ENCODE measurements around the gene MON1B. TPM values are rescaled to one million over a fixed set of nuclear protein-coding genes. Genes with fewer than 3 reads are reported as not detected.
A peak's percentile ranks its signal among the peaks of the same experiment; 100 is the strongest.
"Not testable (repeated sequence)": the region's sequence is repeated elsewhere in the genome, so short reads cannot be mapped to it uniquely, and the experiment has no call there.

The MON1B gene
- total RNA-seq, 1 donor from 2014 or later = 6.8 TPM

DNA sequence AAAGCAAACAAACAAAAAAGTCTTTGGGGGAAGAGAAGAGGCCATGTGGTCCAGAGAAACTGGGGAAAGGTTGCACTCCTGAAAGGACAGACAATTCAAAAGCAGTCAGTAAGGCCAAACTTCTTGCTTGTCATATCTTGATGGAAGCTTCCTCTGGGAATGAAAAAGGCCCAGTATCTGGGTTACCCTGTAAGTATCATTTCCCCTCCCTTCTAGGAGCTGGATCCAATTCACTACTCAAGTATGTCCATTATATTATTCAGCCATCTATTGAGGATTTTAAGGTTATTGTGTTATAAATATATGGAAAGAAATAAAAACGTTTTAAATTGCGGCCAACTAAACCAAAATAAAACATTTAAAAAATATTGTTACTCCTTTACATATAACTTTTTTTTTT, 26.0 kb upstream of the MON1B start:
- no peaks in the 10 kb centered on the region for H3K27me3 ChIP-seq (ENCODE audit: control insufficient read depth, insufficient read depth, low read length)

DNA sequence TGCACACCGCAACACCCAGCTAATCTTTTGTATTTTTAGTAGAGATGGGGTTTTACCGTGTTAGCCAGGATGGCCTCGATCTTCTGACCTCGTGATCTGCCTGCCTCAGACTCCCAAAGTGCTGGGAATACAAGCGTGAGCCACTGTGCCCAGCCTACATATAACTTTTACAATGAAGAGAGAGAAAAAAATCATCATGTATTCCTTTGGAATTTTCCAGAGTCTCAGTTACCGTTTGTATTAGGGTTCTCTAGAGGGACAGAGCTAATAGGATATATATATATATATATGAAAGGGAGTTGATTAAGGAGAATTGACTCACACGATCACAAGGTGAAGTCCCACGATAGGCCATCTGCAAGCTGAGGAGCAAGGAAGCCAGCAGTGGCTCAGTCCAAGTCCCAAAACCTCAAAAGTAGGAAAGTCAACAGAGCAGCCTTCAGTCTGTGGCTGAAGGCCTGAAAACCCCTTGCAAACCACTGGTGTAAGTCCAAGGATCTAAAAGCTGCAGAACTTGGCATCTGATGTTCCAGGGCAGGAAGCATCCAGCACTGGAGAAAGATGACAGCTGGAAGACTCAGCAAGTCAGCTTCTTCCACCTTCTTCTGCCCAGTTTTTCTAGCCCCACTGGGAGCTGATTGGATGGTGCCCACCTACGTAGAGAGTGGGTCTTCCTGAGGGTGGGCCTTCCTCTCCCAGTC, 25.3 kb upstream of the MON1B start:
- not testable (repeated sequence) for H3K27me3 ChIP-seq (ENCODE audit: control insufficient read depth, insufficient read depth, low read length); DNase-seq (ENCODE audit: low read depth); FAIRE-seq; H3K4me3 ChIP-seq (ENCODE audit: low read depth, low read length); H3K36me3 ChIP-seq (ENCODE audit: control insufficient read depth, insufficient read depth, low read length)

More for the DNA sequence above, 26.0 kb upstream of the MON1B start:
- Histone ChIP-seq H3K4me3 (ENCODE audit: low read depth, low read length) (no peak overlapping the region), H3K36me3 (ENCODE audit: control insufficient read depth, insufficient read depth, low read length) (no peaks in the 10 kb centered on the region)
- no peak for FAIRE-seq
- no peak for DNase-seq (ENCODE audit: low read depth)
- TF ChIP-seq CTCF (IDR thresholded peaks at IDR 0.05; ENCODE audit: insufficient read depth, low read length, severe bottlenecking) = no peak

DNA sequence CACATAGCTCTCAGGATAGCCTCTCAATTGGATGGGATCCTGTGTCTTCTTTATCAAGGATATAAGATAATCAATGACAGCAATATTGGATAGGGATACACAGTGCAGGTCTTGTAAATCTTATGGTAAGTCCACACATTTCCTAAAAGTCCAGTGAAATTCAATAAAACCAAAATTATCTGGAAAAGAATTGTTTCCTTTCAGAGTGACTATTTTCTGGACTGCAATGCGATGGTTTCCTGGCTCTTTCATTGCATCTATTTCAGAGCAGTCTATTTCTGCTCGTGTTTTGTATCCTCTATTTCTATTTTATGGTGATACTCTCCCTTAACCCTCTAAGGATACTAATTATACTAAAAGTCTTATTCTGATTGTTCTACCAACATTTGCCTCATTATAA, 24.3 kb upstream of the MON1B start:
- no peaks in the 10 kb centered on the region for H3K27me3 ChIP-seq (ENCODE audit: control insufficient read depth, insufficient read depth, low read length)
- DNase-seq (ENCODE audit: low read depth) = no peak
- H3K36me3 ChIP-seq (ENCODE audit: control insufficient read depth, insufficient read depth, low read length) = no peaks in the 10 kb centered on the region
- H3K4me3 ChIP-seq (ENCODE audit: low read depth, low read length) = no peak overlapping the region
- TF ChIP-seq CTCF (IDR thresholded peaks at IDR 0.05; ENCODE audit: insufficient read depth, low read length, severe bottlenecking) = no peak
- FAIRE-seq = no peak

GRCh38 chr16:77168901-77169300, 22.1 kb upstream of the MON1B start:
- TF ChIP-seq CTCF (IDR thresholded peaks at IDR 0.05; ENCODE audit: insufficient read depth, low read length, severe bottlenecking) = no peak
- FAIRE-seq (no peak), DNase-seq (ENCODE audit: low read depth) (no peak)
- Histone ChIP-seq H3K27me3 (ENCODE audit: control insufficient read depth, insufficient read depth, low read length) (no peaks in the 10 kb centered on the region), H3K36me3 (ENCODE audit: control insufficient read depth, insufficient read depth, low read length) (no peaks in the 10 kb centered on the region), H3K4me3 (ENCODE audit: low read depth, low read length) (no peak overlapping the region)

GRCh38 chr16:77169650-77170236, 21.2 kb upstream of the MON1B start:
- DNase-seq (ENCODE audit: low read depth) (peak; percentile 42), FAIRE-seq (no peak)
- Histone ChIP-seq H3K27me3 (ENCODE audit: control insufficient read depth, insufficient read depth, low read length) (no peaks in the 10 kb centered on the region), H3K36me3 (ENCODE audit: control insufficient read depth, insufficient read depth, low read length) (no peaks in the 10 kb centered on the region), H3K4me3 (ENCODE audit: low read depth, low read length) (no peak overlapping the region)
- TF ChIP-seq CTCF (IDR thresholded peaks at IDR 0.05; ENCODE audit: insufficient read depth, low read length, severe bottlenecking) = peak; percentile 65

GRCh38 chr16:77170805-77171204, 20.2 kb upstream of the MON1B start:
- Histone ChIP-seq H3K36me3 (ENCODE audit: control insufficient read depth, insufficient read depth, low read length) (no peaks in the 10 kb centered on the region), H3K4me3 (ENCODE audit: low read depth, low read length) (no peak overlapping the region), H3K27me3 (ENCODE audit: control insufficient read depth, insufficient read depth, low read length) (no peaks in the 10 kb centered on the region)
- no peak for FAIRE-seq
- no peak for TF ChIP-seq CTCF (IDR thresholded peaks at IDR 0.05; ENCODE audit: insufficient read depth, low read length, severe bottlenecking)
- no peak for DNase-seq (ENCODE audit: low read depth)
